Fibroblast of mammary gland (primary cell): ENCODE data around the gene APH1A.
"Not testable (repeated sequence)": the region's sequence is repeated elsewhere in the genome, so short reads cannot be mapped to it uniquely, and the experiment has no call there.

Source experiments
- DNase-seq: peaks from one replicate; pipeline ENCODE4 v3.0.0-alpha.2; 2010; ENCODE audit warnings: low read depth
- H3K4me3 ChIP-seq: 2 replicates; pipeline ENCODE4 v1.5.1; 2011; ENCODE audit warnings: low read depth, mild to moderate bottlenecking, low read length, moderate library complexity; ENCODE audit not compliant: control insufficient read depth
- TF ChIP-seq, protein P1 (sequence below): conservative IDR thresholded peaks from 2 replicates; pipeline ENCODE4 v1.5.1; 2011; ENCODE audit warnings: low read depth, low read length, inconsistent platforms; ENCODE audit not compliant: control insufficient read depth, insufficient read depth

The APH1A gene

DNA sequence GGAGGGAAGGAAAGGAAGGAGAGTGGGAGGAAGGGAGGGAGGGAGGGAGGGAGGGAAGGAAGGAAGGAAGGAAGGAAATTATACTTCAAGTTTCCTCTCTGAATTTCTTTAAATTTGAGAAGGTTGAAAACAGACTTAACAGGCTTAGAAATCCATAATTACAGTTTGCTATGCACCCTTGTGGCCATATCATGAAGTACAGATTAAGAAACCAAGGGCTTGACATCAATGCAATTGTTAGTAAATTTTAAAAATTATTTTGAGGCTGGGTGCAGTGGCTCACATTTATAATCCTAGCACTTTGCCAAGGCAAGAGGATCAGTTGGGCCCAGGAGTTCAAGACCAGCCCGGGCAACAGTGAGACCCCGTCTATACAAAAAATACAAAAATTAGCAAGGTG lies 47.3 kb downstream of the APH1A start:
- no peak overlapping the region for H3K4me3 ChIP-seq
- TF ChIP-seq, protein P1, sequence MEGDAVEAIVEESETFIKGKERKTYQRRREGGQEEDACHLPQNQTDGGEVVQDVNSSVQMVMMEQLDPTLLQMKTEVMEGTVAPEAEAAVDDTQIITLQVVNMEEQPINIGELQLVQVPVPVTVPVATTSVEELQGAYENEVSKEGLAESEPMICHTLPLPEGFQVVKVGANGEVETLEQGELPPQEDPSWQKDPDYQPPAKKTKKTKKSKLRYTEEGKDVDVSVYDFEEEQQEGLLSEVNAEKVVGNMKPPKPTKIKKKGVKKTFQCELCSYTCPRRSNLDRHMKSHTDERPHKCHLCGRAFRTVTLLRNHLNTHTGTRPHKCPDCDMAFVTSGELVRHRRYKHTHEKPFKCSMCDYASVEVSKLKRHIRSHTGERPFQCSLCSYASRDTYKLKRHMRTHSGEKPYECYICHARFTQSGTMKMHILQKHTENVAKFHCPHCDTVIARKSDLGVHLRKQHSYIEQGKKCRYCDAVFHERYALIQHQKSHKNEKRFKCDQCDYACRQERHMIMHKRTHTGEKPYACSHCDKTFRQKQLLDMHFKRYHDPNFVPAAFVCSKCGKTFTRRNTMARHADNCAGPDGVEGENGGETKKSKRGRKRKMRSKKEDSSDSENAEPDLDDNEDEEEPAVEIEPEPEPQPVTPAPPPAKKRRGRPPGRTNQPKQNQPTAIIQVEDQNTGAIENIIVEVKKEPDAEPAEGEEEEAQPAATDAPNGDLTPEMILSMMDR: peak; percentile 60
- peak; percentile 41 for DNase-seq

DNA sequence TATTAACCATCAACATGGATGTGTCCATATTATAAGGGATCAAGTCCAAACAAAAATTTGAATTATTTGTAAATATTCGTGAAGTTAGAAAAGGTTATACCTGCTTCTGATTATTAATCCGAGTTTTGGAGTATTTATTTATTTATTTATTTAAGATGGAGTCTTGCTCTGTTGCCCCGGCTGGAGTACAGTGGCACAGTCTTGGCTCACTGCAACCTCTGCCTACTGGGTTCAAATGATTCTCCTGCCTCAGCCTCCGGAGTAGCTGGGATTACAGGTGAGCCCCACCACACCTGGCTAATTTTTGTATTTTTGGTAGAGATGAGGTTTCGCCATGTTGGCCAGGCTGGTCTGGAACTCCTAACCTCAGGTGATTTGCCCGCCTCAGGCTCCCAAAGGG lies 53.0 kb downstream of the APH1A start:
- not testable (repeated sequence) for DNase-seq, H3K4me3 ChIP-seq
